ENCODE measurements around the gene FAM110D.

Gene FAM110D

GRCh38 chr1:26190373-26190987, 31.6 kb downstream of the FAM110D start, which contains the start of gene CATSPER4:
Gene CATSPER4, plus strand, starts transcription at chr1:26190602. Its CDS starts 26 bp downstream, at chr1:26190628.
- no peak for DNase-seq

- DNase-seq = no peak
Measured at GRCh38 chr1:26191739-26192138, 32.9 kb downstream of the FAM110D start.

DNA sequence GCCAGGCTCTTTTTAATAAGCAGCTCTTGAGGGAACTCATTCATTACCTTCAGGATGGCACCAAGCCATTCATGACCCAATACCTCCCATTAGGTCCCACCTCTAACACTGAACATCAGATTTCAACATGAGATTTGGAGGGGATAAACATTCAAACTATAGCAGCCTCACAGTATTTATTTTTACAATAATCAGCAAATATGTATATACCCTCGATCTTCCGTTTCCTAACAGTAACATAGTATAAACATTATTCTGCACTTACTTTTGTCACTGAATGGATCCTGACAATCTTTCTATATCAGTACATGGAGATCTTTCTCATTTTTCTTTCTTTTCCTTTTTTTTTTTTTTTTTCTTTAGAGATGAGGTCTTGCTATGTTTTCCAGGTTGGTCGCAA, 36.9 kb downstream of the FAM110D start:
- DNase-seq = no peak

DNA sequence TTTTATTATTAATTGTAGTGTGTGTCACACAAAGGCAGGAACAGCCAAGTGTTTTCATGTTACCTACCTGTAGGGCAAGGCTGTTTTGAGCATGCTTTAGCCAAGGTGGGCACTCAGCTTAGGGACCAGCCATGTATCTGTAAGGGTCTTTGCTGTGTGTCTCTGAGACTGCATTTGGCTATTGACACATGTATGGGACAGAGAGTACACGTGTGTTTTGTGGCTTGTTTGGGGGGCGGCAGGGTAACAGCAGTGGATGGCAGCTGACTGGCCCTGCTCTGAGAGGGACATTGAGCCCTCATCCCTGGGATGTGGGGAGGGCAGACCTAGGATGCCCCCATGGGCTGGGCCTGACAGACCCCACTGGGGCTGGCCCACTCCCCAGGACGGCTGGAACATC, 38.4 kb downstream of the FAM110D start:
- DNase-seq = no peak

DNA sequence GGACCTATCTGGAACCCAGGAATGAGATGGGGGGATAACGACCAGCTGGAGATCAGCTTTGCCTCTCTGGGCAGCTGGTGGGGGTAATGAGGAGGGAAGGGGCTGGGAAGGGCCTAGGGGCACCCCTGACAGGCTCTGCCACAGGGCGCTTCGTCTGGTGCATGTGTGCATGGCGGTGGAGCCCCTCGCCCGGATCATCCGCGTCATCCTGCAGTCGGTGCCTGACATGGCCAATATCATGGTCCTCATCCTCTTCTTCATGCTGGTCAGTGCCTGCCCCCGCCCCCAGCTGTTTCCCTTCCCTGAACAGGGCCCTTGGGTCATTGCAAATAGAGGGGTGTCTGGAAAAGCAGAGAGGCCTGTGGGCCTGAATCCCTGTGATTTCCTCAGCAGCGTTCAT, 38.9 kb downstream of the FAM110D start:
- DNase-seq = no peak

- DNase-seq = no peak
Measured at GRCh38 chr1:26200413-26200812, 41.5 kb downstream of the FAM110D start.

- no peak for DNase-seq
Measured at GRCh38 chr1:26203642-26204318, 44.9 kb downstream of the FAM110D start.

- no peak for DNase-seq
Measured at GRCh38 chr1:26210147-26210870, 51.4 kb downstream of the FAM110D start.

- DNase-seq = no peak
Measured at GRCh38 chr1:26212726-26213125, 53.8 kb downstream of the FAM110D start.

DNA sequence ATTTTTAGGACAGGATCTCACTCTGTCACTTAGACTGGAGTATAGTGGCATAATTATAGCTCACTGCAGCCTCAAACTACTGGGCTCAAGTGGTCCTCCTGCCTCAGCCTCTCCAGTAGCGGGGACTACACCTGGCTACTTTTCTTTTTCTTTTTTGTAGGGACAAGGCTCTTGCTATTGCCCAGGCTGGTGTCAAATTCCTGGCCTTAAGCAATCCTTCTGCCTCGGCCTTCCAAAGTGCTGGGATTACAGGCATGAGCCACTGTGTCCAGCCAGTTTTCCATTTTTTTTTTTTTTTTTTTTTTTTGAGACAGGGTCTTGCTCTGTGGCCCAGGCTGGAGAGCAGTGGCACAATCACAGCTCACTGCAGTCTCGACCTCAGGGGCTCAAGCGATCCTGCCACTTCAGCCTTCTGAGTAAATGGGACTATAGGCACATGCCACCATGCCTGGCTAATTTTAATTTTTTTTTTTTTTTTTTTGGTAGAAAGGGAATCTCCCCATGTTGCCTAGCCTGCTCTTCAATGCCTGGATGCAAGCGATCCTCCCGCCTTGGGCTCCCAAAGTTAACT, 54.5 kb downstream of the FAM110D start:
- no peak for DNase-seq

Measured in NCI-H774 (cell line).